ENCODE data around the gene CSN1S1. TPM values are rescaled to one million over a fixed set of nuclear protein-coding genes. Genes with fewer than 3 reads are reported as not detected.
"Not testable (repeated sequence)": the region's sequence is repeated elsewhere in the genome, so short reads cannot be mapped to it uniquely, and the experiment has no call there.

The CSN1S1 gene
- total RNA-seq, 2 experiments from 2014 or later, result not detected

DNA sequence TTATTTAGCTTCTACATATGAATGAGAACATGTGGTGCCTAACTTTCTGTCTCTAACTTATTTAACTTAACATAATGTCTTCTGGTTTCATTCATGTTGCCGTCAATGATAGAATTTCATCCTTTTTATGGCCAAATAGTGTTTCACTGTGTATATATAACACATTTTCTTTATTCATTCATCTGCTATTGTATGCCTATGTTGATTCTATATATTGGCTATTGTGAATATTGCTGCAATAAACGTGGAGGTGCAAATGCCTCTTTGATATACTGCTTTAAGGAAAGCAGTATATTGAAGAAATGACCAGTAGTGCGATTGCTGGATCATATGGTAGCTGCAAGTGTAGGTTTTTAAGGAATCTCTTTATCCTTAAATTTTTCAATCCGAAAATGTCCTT lies 10.0 kb upstream of the CSN1S1 start:
- Mint-ChIP-seq H3K27ac (no peak overlapping the region), H3K36me3 (ENCODE audit: low read depth) (no peaks in the 10 kb centered on the region), H3K9me3 (no peaks in the 10 kb centered on the region), H3K27me3 (no peaks in the 10 kb centered on the region), H3K4me3 (no peak overlapping the region), H3K4me1 (ENCODE audit: low read depth) (no peaks in the 10 kb centered on the region)
- DNase-seq, result no peak
- ATAC-seq, result no peak
- TF ChIP-seq, protein P1, sequence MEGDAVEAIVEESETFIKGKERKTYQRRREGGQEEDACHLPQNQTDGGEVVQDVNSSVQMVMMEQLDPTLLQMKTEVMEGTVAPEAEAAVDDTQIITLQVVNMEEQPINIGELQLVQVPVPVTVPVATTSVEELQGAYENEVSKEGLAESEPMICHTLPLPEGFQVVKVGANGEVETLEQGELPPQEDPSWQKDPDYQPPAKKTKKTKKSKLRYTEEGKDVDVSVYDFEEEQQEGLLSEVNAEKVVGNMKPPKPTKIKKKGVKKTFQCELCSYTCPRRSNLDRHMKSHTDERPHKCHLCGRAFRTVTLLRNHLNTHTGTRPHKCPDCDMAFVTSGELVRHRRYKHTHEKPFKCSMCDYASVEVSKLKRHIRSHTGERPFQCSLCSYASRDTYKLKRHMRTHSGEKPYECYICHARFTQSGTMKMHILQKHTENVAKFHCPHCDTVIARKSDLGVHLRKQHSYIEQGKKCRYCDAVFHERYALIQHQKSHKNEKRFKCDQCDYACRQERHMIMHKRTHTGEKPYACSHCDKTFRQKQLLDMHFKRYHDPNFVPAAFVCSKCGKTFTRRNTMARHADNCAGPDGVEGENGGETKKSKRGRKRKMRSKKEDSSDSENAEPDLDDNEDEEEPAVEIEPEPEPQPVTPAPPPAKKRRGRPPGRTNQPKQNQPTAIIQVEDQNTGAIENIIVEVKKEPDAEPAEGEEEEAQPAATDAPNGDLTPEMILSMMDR (IDR thresholded peaks at IDR 0.05), result no peak
- intact Hi-C loops (cut with micrococcal nuclease), result no loop called here
- ChIA-PET POLR2A (no interaction called here), CTCF (no interaction called here)

DNA sequence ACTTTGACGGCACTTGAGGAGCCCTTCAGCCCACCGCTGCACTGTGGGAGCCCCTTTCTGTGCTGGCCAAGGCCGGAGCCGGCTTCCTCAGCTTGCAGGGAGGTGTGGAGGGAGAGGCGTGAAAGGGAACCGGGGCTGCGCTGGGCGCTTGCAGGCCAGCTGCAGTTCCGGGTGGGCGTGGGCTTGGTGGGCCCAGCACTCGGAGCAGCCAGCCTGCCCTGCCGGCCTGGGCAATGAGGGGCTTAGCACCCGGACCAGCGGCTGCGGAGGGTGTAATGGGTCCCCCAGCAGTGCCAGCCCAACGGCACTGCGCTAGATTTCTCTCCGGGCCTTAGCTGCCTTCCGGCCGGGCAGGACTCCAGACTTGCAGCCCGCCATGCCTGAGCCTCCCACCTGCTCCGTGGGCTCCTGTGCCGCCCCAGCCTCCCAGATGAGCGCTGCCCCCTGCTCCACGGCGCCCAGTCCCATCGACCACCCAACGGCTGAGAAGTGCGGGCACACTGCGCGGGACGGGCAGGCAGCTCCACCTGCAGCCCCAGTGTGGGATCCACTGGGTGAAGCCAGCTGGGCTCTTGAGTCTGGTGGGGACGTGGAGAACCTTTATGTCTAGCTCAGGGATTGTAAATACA lies 7.0 kb upstream of the CSN1S1 start:
- H3K27me3 Mint-ChIP-seq; H3K4me1 Mint-ChIP-seq (ENCODE audit: low read depth); H3K9me3 Mint-ChIP-seq; DNase-seq; H3K27ac Mint-ChIP-seq; H3K36me3 Mint-ChIP-seq (ENCODE audit: low read depth); CTCF ChIA-PET; ATAC-seq; H3K4me3 Mint-ChIP-seq; intact Hi-C loops (cut with micrococcal nuclease); POLR2A ChIA-PET: not testable (repeated sequence)

DNA sequence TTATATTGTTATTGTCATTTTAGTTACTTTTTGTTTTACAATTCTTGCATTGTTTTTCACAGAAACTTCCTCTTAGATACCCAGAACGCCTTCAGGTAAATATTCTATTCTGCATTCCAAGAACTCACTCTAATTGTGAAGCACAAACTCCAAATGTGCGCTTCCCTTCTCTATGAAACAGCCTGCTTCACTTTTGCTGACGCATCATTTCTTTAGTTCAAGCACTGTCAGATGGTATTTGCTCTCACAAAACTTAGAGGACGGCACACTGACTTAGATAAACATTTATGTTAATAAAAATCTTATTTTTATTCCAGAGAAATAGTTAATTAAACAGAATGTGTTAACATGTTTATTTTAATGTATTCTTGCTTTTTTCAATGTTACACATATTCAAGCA lies 3.3 kb downstream of the CSN1S1 start:
- H3K27ac Mint-ChIP-seq, result no peak overlapping the region
- no peaks in the 10 kb centered on the region for H3K36me3 Mint-ChIP-seq (ENCODE audit: low read depth)
- POLR2A ChIA-PET, result no interaction called here
- ATAC-seq (no peak), DNase-seq (no peak)
- H3K4me3 Mint-ChIP-seq, result no peak overlapping the region
- no peaks in the 10 kb centered on the region for H3K4me1 Mint-ChIP-seq (ENCODE audit: low read depth)
- H3K9me3 Mint-ChIP-seq, result no peaks in the 10 kb centered on the region
- CTCF ChIA-PET, result no interaction called here
- intact Hi-C loops (cut with micrococcal nuclease), result no loop called here
- no peaks in the 10 kb centered on the region for H3K27me3 Mint-ChIP-seq
- TF ChIP-seq, protein P1 (IDR thresholded peaks at IDR 0.05), result no peak

DNA sequence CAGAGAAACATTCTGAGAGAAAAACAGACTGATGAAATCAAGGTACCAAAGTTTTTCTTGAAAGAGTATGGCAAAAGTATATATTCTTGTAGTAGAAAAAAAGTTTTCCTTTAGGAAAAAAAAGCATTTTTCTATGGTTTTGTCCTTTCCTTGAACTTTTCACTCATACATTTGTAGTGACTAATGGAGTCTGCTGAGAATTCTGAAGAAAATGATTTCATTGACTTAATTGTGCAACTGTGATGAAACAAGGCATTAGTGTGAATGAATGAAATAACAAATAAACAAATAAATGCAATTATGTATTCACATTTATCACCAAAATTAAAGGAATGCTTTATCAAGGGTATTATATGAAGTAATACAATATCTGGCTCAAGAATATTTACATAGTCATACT lies 5.7 kb downstream of the CSN1S1 start:
- Mint-ChIP-seq H3K9me3 (no peaks in the 10 kb centered on the region), H3K27ac (no peak overlapping the region)
- POLR2A ChIA-PET, result no interaction called here

DNA sequence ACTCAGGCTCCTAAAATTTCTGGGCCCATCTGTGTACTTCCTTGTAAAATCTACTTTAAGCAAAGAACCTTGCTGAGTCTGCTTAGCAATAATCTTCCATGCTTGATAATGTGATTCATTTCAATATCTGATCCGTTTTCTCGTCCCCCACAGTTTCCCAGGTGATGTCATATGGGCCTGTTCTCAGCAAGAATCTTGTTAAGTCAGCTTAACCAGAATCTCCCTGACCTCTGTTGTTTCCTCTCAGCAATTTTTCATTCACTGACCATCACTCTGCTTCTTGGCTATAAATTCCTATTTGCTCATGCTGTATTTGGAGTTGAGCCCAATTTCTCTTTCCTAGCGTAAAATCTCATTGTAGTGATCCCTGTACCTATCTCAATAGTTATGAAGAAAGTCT lies 20.7 kb downstream of the CSN1S1 start:
- Mint-ChIP-seq H3K4me1 (ENCODE audit: low read depth) (no peaks in the 10 kb centered on the region), H3K9me3 (peaks cover 2% of the 10 kb centered on the region), H3K27ac (no peak overlapping the region), H3K4me3 (no peak overlapping the region), H3K27me3 (no peaks in the 10 kb centered on the region), H3K36me3 (ENCODE audit: low read depth) (no peaks in the 10 kb centered on the region)
- TF ChIP-seq, protein P1 (IDR thresholded peaks at IDR 0.05), result no peak
- ATAC-seq (no peak), DNase-seq (no peak)
- CTCF ChIA-PET, result no interaction called here
- intact Hi-C loops (cut with micrococcal nuclease), result no loop called here
- POLR2A ChIA-PET, result no interaction called here

More for the DNA sequence above, 5.7 kb downstream of the CSN1S1 start:
- TF ChIP-seq, protein P1 (IDR thresholded peaks at IDR 0.05), result no peak
- Mint-ChIP-seq H3K4me1 (ENCODE audit: low read depth) (no peaks in the 10 kb centered on the region), H3K27me3 (no peaks in the 10 kb centered on the region), H3K36me3 (ENCODE audit: low read depth) (no peaks in the 10 kb centered on the region), H3K4me3 (no peak overlapping the region)
- ATAC-seq, result no peak
- CTCF ChIA-PET, result no interaction called here
- DNase-seq, result no peak
- intact Hi-C loops (cut with micrococcal nuclease), result no loop called here

DNA sequence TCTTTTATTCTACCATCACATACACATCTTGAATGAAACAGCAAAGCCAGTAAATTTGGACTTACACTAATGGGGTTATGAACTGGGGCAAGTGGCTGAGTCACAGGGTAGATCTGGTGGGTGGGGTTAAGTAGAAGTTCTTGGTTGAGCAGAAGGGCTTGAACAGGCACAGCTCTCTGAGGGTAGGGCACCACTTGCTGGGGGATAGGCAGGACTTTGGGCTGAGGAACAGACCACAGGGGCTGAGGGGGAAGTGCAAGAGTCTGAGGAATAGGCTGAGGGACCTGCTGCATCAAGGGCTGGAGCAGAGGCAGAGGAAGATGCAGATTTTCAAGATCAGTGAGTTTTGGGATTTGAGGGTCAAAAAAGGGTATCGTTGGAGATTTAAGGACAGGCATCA lies 26.3 kb downstream of the CSN1S1 start:
- H3K36me3 Mint-ChIP-seq (ENCODE audit: low read depth), result no peaks in the 10 kb centered on the region
- ChIA-PET POLR2A (no interaction called here), CTCF (no interaction called here)
- H3K9me3 Mint-ChIP-seq, result no peaks in the 10 kb centered on the region
- no peak for DNase-seq
- ATAC-seq, result no peak
- H3K4me3 Mint-ChIP-seq, result no peak overlapping the region
- no peaks in the 10 kb centered on the region for H3K4me1 Mint-ChIP-seq (ENCODE audit: low read depth)
- no peaks in the 10 kb centered on the region for H3K27me3 Mint-ChIP-seq
- intact Hi-C loops (cut with micrococcal nuclease), result no loop called here
- TF ChIP-seq, protein P1 (IDR thresholded peaks at IDR 0.05), result no peak
- no peak overlapping the region for H3K27ac Mint-ChIP-seq

Data from activated CD8-positive, alpha-beta T cell treated with anti-CD3 and anti-CD28 coated beads for 36 hours (primary cell).